Smooth muscle cell (in vitro differentiated cells): Measurements from ENCODE around the gene IQGAP2. TPM values are rescaled to one million over a fixed set of nuclear protein-coding genes. Genes with fewer than 3 reads are reported as not detected.

Experiments
- DNase-seq: peaks from one replicate; lab custom pipeline; 2025; ENCODE audit not compliant: unreplicated experiment; lab: John Stamatoyannopoulos, UW
- H2AFZ ChIP-seq: fragments of 200-600 bp; sonication (generic); 2 replicates; pipeline ENCODE4 v1.6.0; 2016; ENCODE audit warnings: antibody characterized with exemption, low read depth, mild to moderate bottlenecking
- H3F3A ChIP-seq: fragments of 200-600 bp; sonication (generic); 2 replicates; pipeline ENCODE4 v1.6.0; 2017; ENCODE audit warnings: antibody characterized with exemption, low read depth
- H3K27ac ChIP-seq: fragments of 200-600 bp; sonication (generic); 2 replicates; pipeline ENCODE4 v1.5.1; 2016; ENCODE audit warnings: low read depth, mild to moderate bottlenecking
- H3K27me3 ChIP-seq: fragments of 200-600 bp; sonication (generic); 2 replicates; pipeline ENCODE4 v1.6.1; 2016; ENCODE audit warnings: low read depth, mild to moderate bottlenecking
- H3K36me3 ChIP-seq: fragments of 200-600 bp; sonication (generic); 2 replicates; pipeline ENCODE4 v1.5.1; 2016; ENCODE audit warnings: low read depth
- H3K4me1 ChIP-seq: fragments of 200-600 bp; sonication (generic); 2 replicates; pipeline ENCODE4 v1.5.1; 2016; ENCODE audit warnings: low read depth
- H3K4me2 ChIP-seq: fragments of 200-600 bp; sonication (generic); 2 replicates; pipeline ENCODE4 v1.6.0; 2016; ENCODE audit warnings: mild to moderate bottlenecking
- H3K4me3 ChIP-seq: fragments of 200-600 bp; sonication (generic); 2 replicates; pipeline ENCODE4 v1.5.1; 2016; ENCODE audit warnings: mild to moderate bottlenecking
- H3K79me2 ChIP-seq: fragments of 200-600 bp; sonication (generic); 2 replicates; pipeline ENCODE4 v1.6.0; 2016; ENCODE audit warnings: low read depth, mild to moderate bottlenecking
- H3K9ac ChIP-seq: fragments of 200-600 bp; sonication (generic); 2 replicates; pipeline ENCODE4 v1.6.0; 2016; ENCODE audit warnings: low read depth
- H3K9me3 ChIP-seq: fragments of 200-600 bp; sonication (generic); replicated peaks from 2 replicates; pipeline ENCODE4 v1.5.1; 2016; ENCODE audit warnings: low read depth
- H4K20me1 ChIP-seq: fragments of 200-600 bp; sonication (generic); 2 replicates; pipeline ENCODE4 v1.6.0; 2016; ENCODE audit warnings: low read depth
- WGBS: methylation state at CpG from one replicate; pipeline ENCODE4 v1.1.7; 2016; ENCODE audit warnings: low lambda C conversion rate; 5-methylcytosine and 5-hydroxymethylcytosine counted together
- polyA plus RNA-seq: library from polyadenylated mRNA; unstranded; fragments of >200 nt; fragmentation: Nextera tagmentation; extraction: Ambion mirVana; gene quantifications from 2 replicates; pipeline ENCODE4 v1.2.1, GENCODE V29; 2016
- total RNA-seq: library from RNA; depleted of rRNA; stranded (reverse); fragments of >200 nt; gene quantifications from 2 replicates; pipeline ENCODE4 v1.2.3, GENCODE V29; 2014
- TF ChIP-seq, protein P1 (sequence below): fragments of 200-600 bp; sonication (generic); IDR thresholded peaks from 2 replicates; pipeline ENCODE4 v1.5.1; 2017; ENCODE audit warnings: borderline replicate concordance, mild to moderate bottlenecking, antibody characterized with exemption; ENCODE audit not compliant: insufficient read depth, poor library complexity, severe bottlenecking

IQGAP2 gene
- total and polyA plus RNA-seq, 2 experiments from 2014 or later: 7.3 to 16.6 TPM

DNA sequence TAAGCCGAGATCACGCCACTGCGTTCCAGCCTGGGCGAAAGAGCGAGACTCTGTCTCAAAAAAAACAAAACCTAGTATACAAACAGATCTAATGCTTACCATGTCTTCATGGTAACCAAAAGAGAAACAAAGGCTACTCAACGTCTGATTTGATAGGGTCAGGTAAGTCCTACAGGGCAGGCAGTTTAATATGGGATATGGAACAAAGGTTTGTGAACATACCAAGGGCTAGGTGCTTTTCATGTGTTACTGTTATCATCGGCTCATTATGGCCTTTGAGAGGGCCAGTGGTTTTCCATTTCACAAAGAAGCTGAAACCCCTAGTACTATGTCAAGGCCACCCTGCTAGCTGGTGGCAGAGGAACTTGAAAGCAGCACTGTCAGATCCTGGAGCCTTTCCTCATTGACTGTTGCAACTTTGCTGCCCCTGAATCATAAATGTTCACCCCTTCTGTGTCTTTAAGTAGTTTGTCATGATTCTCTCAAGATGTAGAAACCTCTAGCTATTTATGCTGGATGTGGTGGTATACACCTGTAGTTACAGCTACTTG, 5.1 kb downstream of the IQGAP2 start:
- Histone ChIP-seq H3K9ac (no peak overlapping the region), H3K79me2 (no peaks in the 10 kb centered on the region), H3K9me3 (no peaks in the 10 kb centered on the region), H3K4me1 (peaks cover 4% of the 10 kb centered on the region), H3K27ac (no peak overlapping the region), H4K20me1 (no peaks in the 10 kb centered on the region), H3K36me3 (no peaks in the 10 kb centered on the region), H3K27me3 (peaks cover 12% of the 10 kb centered on the region), H3F3A (no peaks in the 10 kb centered on the region), H3K4me3 (no peak overlapping the region), H2AFZ (no peak overlapping the region), H3K4me2 (no peak overlapping the region)
- 96% methylated on average over 7 of the region's 7 CpGs for WGBS
- no peak for DNase-seq
- TF ChIP-seq, protein P1, sequence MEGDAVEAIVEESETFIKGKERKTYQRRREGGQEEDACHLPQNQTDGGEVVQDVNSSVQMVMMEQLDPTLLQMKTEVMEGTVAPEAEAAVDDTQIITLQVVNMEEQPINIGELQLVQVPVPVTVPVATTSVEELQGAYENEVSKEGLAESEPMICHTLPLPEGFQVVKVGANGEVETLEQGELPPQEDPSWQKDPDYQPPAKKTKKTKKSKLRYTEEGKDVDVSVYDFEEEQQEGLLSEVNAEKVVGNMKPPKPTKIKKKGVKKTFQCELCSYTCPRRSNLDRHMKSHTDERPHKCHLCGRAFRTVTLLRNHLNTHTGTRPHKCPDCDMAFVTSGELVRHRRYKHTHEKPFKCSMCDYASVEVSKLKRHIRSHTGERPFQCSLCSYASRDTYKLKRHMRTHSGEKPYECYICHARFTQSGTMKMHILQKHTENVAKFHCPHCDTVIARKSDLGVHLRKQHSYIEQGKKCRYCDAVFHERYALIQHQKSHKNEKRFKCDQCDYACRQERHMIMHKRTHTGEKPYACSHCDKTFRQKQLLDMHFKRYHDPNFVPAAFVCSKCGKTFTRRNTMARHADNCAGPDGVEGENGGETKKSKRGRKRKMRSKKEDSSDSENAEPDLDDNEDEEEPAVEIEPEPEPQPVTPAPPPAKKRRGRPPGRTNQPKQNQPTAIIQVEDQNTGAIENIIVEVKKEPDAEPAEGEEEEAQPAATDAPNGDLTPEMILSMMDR: no peak

DNA sequence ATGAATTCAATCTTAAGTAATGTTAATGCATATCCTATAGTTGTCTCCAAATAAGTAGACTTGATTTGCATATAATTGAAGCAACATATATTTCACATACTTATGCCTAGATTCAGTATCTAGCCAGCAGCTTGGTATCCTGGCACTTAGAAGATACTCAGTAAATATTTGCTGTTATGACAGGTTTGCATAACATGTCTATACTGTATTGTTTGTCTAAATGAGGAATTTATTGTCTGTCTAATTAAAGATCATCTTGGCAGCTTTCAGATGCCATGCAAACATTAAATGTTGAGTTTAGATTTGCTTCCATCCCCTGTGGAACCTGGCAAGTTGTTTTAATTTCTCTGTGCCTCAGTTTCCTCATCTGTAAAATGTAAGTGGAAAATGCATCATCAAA, 9.4 kb downstream of the IQGAP2 start:
- Histone ChIP-seq H3K9ac (no peak overlapping the region), H3K4me1 (no peaks in the 10 kb centered on the region), H3K27ac (no peak overlapping the region), H3K4me3 (no peak overlapping the region), H3K79me2 (no peaks in the 10 kb centered on the region), H2AFZ (no peak overlapping the region), H3K27me3 (no peaks in the 10 kb centered on the region), H4K20me1 (no peaks in the 10 kb centered on the region), H3K4me2 (no peak overlapping the region), H3K9me3 (no peaks in the 10 kb centered on the region), H3K36me3 (no peaks in the 10 kb centered on the region), H3F3A (no peaks in the 10 kb centered on the region)
- TF ChIP-seq, protein P1: no peak
- DNase-seq: no peak

DNA sequence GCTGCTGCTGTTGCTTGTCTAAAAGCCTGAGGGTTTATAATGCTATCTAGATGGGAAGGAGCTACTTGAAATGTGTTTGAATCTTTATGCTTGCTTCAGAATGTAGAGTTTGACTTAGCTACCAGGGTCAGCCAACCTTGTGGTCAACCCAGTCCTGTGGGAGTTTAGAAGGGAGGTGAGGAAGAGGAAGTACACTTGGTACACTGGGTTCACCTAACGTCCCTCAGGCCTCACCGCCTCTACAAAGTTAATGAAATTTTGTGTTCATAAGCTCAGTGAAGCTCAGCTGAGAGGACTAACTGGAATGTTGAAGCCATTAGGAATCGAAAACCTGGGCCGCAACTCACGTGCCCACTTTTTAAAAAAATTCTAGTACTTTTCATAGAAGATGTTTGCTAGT, 10.7 kb downstream of the IQGAP2 start:
- no peak for DNase-seq
- Histone ChIP-seq H3K9me3 (no peaks in the 10 kb centered on the region), H3K27ac (no peak overlapping the region), H3K79me2 (no peaks in the 10 kb centered on the region), H3K4me3 (no peak overlapping the region), H3K4me1 (no peaks in the 10 kb centered on the region), H4K20me1 (no peaks in the 10 kb centered on the region), H3K4me2 (no peak overlapping the region), H3K36me3 (no peaks in the 10 kb centered on the region), H2AFZ (no peak overlapping the region), H3K27me3 (no peaks in the 10 kb centered on the region), H3F3A (no peaks in the 10 kb centered on the region), H3K9ac (no peak overlapping the region)
- WGBS: 98% methylated on average over 5 of the region's 5 CpGs
- TF ChIP-seq, protein P1: no peak

DNA sequence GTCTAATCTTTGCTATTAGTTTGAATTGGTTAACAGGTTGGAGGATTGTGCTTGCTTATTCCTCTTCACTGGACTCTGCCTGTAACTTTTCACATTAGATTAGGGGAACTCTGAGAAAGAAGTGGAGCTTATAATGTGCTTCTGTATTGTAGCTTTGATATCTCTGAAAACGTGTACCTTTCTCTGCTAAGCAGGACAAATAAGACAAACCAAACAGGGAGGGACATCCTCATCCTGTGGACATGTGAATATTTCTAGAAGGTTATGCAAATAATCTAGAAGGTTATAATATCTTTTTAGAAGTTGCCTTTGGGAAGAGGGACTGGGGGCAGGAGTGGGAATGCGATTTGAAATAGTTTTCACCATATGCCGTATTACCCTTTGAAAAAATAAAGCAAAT, 11.7 kb downstream of the IQGAP2 start:
- no peaks in the 10 kb centered on the region for H3K4me1 ChIP-seq
- no peak overlapping the region for H2AFZ ChIP-seq
- H3K9me3 ChIP-seq: no peaks in the 10 kb centered on the region
- H3K36me3 ChIP-seq: no peaks in the 10 kb centered on the region
- H4K20me1 ChIP-seq: no peaks in the 10 kb centered on the region
- 93% methylated on average over 3 of the region's 3 CpGs for WGBS
- DNase-seq: no peak
- no peaks in the 10 kb centered on the region for H3K79me2 ChIP-seq
- H3K9ac ChIP-seq: no peak overlapping the region
- H3K27ac ChIP-seq: no peak overlapping the region
- H3K4me3 ChIP-seq: no peak overlapping the region
- TF ChIP-seq, protein P1: no peak
- no peak overlapping the region for H3K4me2 ChIP-seq
- H3F3A ChIP-seq: no peaks in the 10 kb centered on the region
- no peaks in the 10 kb centered on the region for H3K27me3 ChIP-seq
